HCT116 (cell line): ENCODE results near the gene SFXN2. TPM values are rescaled to one million over a fixed set of nuclear protein-coding genes. Genes with fewer than 3 reads are reported as not detected.

Source experiments
- ATAC-seq: fragments of 200-7000 bp; cut with Tn5 transposase; 2 replicates; pipeline ENCODE4 v1.9.1; 2020; ENCODE audit warnings: mild to moderate bottlenecking, moderate library complexity
- BruUV-seq: library from RNA; stranded (reverse); fragments of 400-500 nt; replicated peaks from 2 replicates; lab custom pipeline; 2021; lab: Mats Ljungman, UMichigan
- CTCF ChIA-PET: fragments of 300-600 bp; sonication (Branson Sonifier 250); formaldehyde crosslinking; loops from one replicate; lab custom pipeline; 2021; ENCODE audit warnings: antibody characterized with exemption; lab: Charles Lee
- POLR2A ChIA-PET: fragments of 300-600, 350-600 bp; sonication (Branson Sonifier 250); formaldehyde crosslinking; loops from one replicate; lab custom pipeline; 2021; ENCODE audit warnings: antibody characterized with exemption; lab: Charles Lee
- RAD21 ChIA-PET, 2 experiments: fragments of 300-600 bp; sonication (Branson Sonifier 250); formaldehyde crosslinking; loops; one replicate each; lab custom pipeline; 2023; ENCODE audit warnings: low total read pairs in 2 of 2; ENCODE audit not compliant: uncharacterized antibody in 2 of 2, unreplicated experiment in 2 of 2, low non-redundant PET in 1 of 2; lab: Charles Lee
- DNase-seq: peaks from one replicate; pipeline ENCODE4 v3.0.0-alpha.2; 2010; ENCODE audit warnings: low read depth, low spot score
- H2AFZ ChIP-seq: fragments of 200-600 bp; shearing (Covaris generic), sonication (generic); 2 replicates; pipeline ENCODE4 v1.6.1; 2017; ENCODE audit warnings: low read depth, mixed run types, mixed read lengths, antibody characterized with exemption, low read length; ENCODE audit not compliant: poor library complexity, severe bottlenecking
- H3K27ac ChIP-seq: 2 replicates; pipeline ENCODE4 v1.5.1; 2012; ENCODE audit warnings: low read depth, low read length
- H3K27me3 ChIP-seq: fragments of 200-600 bp; sonication (generic); 2 replicates; pipeline ENCODE4 v1.6.1; 2016; ENCODE audit warnings: mixed run types, low read length, mixed read lengths; ENCODE audit not compliant: insufficient read depth
- H3K36me3 ChIP-seq, 2 experiments: fragments of 200-500 bp in 1 of 2; fragments of 200-600 bp in 1 of 2; sonication (Bioruptor generic) in 1 of 2; sonication (generic) in 1 of 2; 2 replicates each; pipeline versions ENCODE4 v1.5.1 to v1.6.1; 2014 to 2016; ENCODE audit warnings: low read length in 2 of 2, inconsistent platforms in 1 of 2, mixed read lengths in 1 of 2, mixed run types in 1 of 2; ENCODE audit not compliant: insufficient read depth in 2 of 2, control insufficient read depth in 1 of 2
- H3K4me1 ChIP-seq, 2 experiments: fragments of 200-600 bp in 1 of 2; sonication (generic) in 1 of 2; 2 replicates each; pipeline versions ENCODE4 v1.5.1 to v1.6.1; 2012 to 2017; ENCODE audit warnings: low read length in 2 of 2, inconsistent platforms in 1 of 2, mild to moderate bottlenecking in 1 of 2, mixed read lengths in 1 of 2, mixed run types in 1 of 2, moderate library complexity in 1 of 2; ENCODE audit not compliant: insufficient read depth in 2 of 2, control insufficient read depth in 1 of 2
- H3K4me2 ChIP-seq: fragments of 200-600 bp; sonication (generic); 2 replicates; pipeline ENCODE4 v1.6.1; 2017; ENCODE audit warnings: mixed run types, low read length, mixed read lengths
- H3K4me3 ChIP-seq, 2 experiments: fragments of 200-600 bp in 1 of 2; sonication (generic) in 1 of 2; replicated peaks in 1 of 2; 2 replicates each; pipeline ENCODE4 v1.5.1; 2011 to 2016; ENCODE audit warnings: low read length in 2 of 2, control low read depth in 1 of 2, low read depth in 1 of 2, mild to moderate bottlenecking in 1 of 2, mixed read lengths in 1 of 2, mixed run types in 1 of 2
- H3K79me2 ChIP-seq: fragments of 200-600 bp; sonication (generic); 2 replicates; pipeline ENCODE4 v1.6.1; 2017; ENCODE audit warnings: mild to moderate bottlenecking, mixed run types, low read length, moderate library complexity, mixed read lengths; ENCODE audit not compliant: insufficient read depth
- H3K9ac ChIP-seq: fragments of 200-600 bp; sonication (generic); 2 replicates; pipeline ENCODE4 v1.6.1; 2016; ENCODE audit warnings: low read length, mixed read lengths
- H3K9me2 ChIP-seq: fragments of 200-600 bp; sonication (generic), shearing (Covaris generic); 2 replicates; pipeline ENCODE4 v1.6.1; 2017; ENCODE audit warnings: mixed run types, mild to moderate bottlenecking, moderate library complexity; ENCODE audit not compliant: insufficient read depth
- H3K9me3 ChIP-seq, 2 experiments: fragments of 200-500 bp in 1 of 2; fragments of 200-600 bp in 1 of 2; sonication (Bioruptor generic) in 1 of 2; sonication (generic) in 1 of 2; 2 replicates each; pipeline ENCODE4 v1.6.1; 2014 to 2017; ENCODE audit warnings: low read length in 2 of 2, mixed read lengths in 2 of 2, inconsistent platforms in 1 of 2, low read depth in 1 of 2, mild to moderate bottlenecking in 1 of 2, mixed run types in 1 of 2, moderate library complexity in 1 of 2; ENCODE audit not compliant: control insufficient read depth in 1 of 2, insufficient read depth in 1 of 2
- H4K20me1 ChIP-seq: fragments of 200-600 bp; sonication (generic), shearing (Covaris generic); 2 replicates; pipeline ENCODE4 v1.6.1; 2017; ENCODE audit warnings: mixed run types, mild to moderate bottlenecking, moderate library complexity; ENCODE audit not compliant: insufficient read depth
- CTCF ChIP-seq, 3 experiments: fragments of 200-600 bp in 1 of 3; sonication (generic) in 1 of 3; IDR thresholded peaks in 2 of 3; conservative IDR thresholded peaks in 1 of 3; 2 replicates each; pipeline ENCODE4 v1.5.1; 2012 to 2017; ENCODE audit warnings: low read depth in 2 of 3, low read length in 2 of 3, antibody characterized with exemption in 1 of 3, borderline replicate concordance in 1 of 3, control low read depth in 1 of 3, mild to moderate bottlenecking in 1 of 3, mixed read lengths in 1 of 3, mixed run types in 1 of 3, moderate library complexity in 1 of 3; ENCODE audit not compliant: insufficient read depth in 1 of 3
- REST ChIP-seq: IDR thresholded peaks from 2 replicates; pipeline ENCODE4 v1.6.1; 2012; ENCODE audit warnings: low read depth
- ZBTB33 ChIP-seq: IDR thresholded peaks from 2 replicates; pipeline ENCODE4 v1.6.1; 2011; ENCODE audit warnings: mild to moderate bottlenecking, low read length, moderate library complexity; ENCODE audit not compliant: insufficient replicate concordance; ENCODE audit errors: extremely low read depth
- intact Hi-C: fragments of 100-400 bp; cut with micrococcal nuclease; formaldehyde crosslinking; loops from 2 replicates; pipeline ENCODE4 v1.10.0; 2022
- total RNA-seq: library from RNA; stranded (reverse); gene quantifications from one replicate; pipeline ENCODE4 v1.2.1, GENCODE V29; 2021; ENCODE audit not compliant: unreplicated experiment

SFXN2 gene
- total RNA-seq, 1 experiment from 2014 or later: 22.9 TPM

DNA sequence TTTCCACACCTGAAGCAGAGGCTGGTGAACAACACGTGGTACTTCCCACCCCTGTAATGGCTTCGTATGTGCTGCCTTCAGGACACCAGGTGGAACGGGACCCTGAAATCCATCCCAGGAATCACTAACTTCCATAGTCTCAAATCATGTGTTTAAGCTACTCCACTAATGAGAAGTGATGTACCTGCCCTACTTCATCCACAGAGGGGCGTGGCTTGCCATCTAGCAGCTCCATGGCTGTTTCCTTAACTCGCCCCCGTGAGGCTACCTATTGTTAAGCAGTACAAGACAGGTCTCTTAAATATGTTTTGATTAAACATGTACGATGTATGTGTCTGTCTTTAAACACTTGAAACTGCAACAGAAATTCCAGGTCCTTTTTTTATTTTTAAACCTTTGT lies 32.0 kb upstream of the SFXN2 start:
- peak; percentile 50 for ATAC-seq
- ChIA-PET RAD21 (no interaction called here), CTCF (no interaction called here), POLR2A (no interaction called here)
- Histone ChIP-seq H3K9me3 (no peaks in the 10 kb centered on the region), H2AFZ (no peak overlapping the region), H3K36me3 (peaks cover 2 to 5% of the 10 kb centered on the region in 2 experiments; a peak in 2 of 4 replicates), H3K79me2 (no peaks in the 10 kb centered on the region), H3K27me3 (no peaks in the 10 kb centered on the region), H3K27ac (no peak overlapping the region), H3K4me2 (no peak overlapping the region), H3K9me2 (no peaks in the 10 kb centered on the region), H4K20me1 (no peaks in the 10 kb centered on the region), H3K4me1 (peaks cover 0 to 10% of the 10 kb centered on the region in 2 experiments; a peak in 2 of 4 replicates), H3K4me3 (no peak overlapping the region), H3K9ac (no peak overlapping the region)
- BruUV-seq: no TSS peak
- intact Hi-C loops: no loop called here
- DNase-seq: no peak
- TF ChIP-seq REST (no peak), ZBTB33 (no peak), CTCF (IDR thresholded peaks at IDR 0.05 in 2 of 3, conservative IDR thresholded peaks at IDR 0.05 in 1 of 3; ENCODE audit: borderline replicate concordance in 1 of 3, insufficient read depth in 1 of 3, low read depth in 2 of 3, low read length in 2 of 3) (0 out of 6 replicates have a peak, but pooled peaks of 2 of the 3 experiments have one; percentile 6 to 11)
